GM12878 (cell line): ENCODE measurements around the gene CCL4. TPM values are rescaled to one million over a fixed set of nuclear protein-coding genes. Genes with fewer than 3 reads are reported as not detected.

Source experiments
- ATAC-seq: fragments of 200-7000 bp; cut with Tn5 transposase; 3 replicates; pipeline ENCODE4 v1.9.1; 2020; ENCODE audit warnings: mild to moderate bottlenecking, moderate library complexity
- BruUV-seq: library from RNA; stranded (reverse); fragments of 400-500 nt; replicated peaks from 2 replicates; lab custom pipeline; 2021; lab: Mats Ljungman, UMichigan
- CTCF ChIA-PET: fragments of 300-600 bp; sonication (Branson Sonifier 250); formaldehyde crosslinking; extraction: SDS; loops from one replicate; lab custom pipeline; 2021; ENCODE audit warnings: inconsistent platforms; lab: Yijun Ruan, JAX
- POLR2A ChIA-PET: fragments of 350-600 bp; formaldehyde crosslinking; extraction: SDS; loops from one replicate; lab custom pipeline; 2021; ENCODE audit warnings: inconsistent platforms; lab: Charles Lee
- RAD21 ChIA-PET: fragments of 300-600 bp; sonication (Branson Sonifier 250); formaldehyde crosslinking; loops from one replicate; lab custom pipeline; 2023; ENCODE audit warnings: antibody characterized with exemption; ENCODE audit not compliant: unreplicated experiment; lab: Charles Lee
- SMC1A ChIA-PET: fragments of 300-600 bp; sonication (Branson Sonifier 250); formaldehyde crosslinking; loops from one replicate; lab custom pipeline; 2023; ENCODE audit not compliant: unreplicated experiment, uncharacterized antibody; lab: Charles Lee
- DNase-seq: peaks from one replicate; pipeline ENCODE4 v3.0.0-alpha.2; 2011; ENCODE audit warnings: low read depth, low spot score
- FAIRE-seq: peaks from 3 replicates; lab custom pipeline; 2011; peaks lifted over from hg19 to GRCh38; lab: Jason Lieb, UNC
- H2AFZ ChIP-seq: 2 replicates; pipeline ENCODE4 v1.6.0; 2011; ENCODE audit warnings: low read depth, low read length, control low read depth; ENCODE audit not compliant: control insufficient read depth
- H3K27ac ChIP-seq: 2 replicates; pipeline ENCODE4 v1.5.1; 2011; ENCODE audit warnings: control low read depth; ENCODE audit not compliant: control insufficient read depth, insufficient read depth
- H3K27me3 ChIP-seq, 2 experiments: replicated peaks in 1 of 2; 2 replicates each; pipeline versions ENCODE4 v1.6.0 to v1.6.1; 2011; ENCODE audit warnings: low read length in 1 of 2; ENCODE audit not compliant: control insufficient read depth in 2 of 2, insufficient read depth in 2 of 2
- H3K36me3 ChIP-seq, 2 experiments: 2 replicates each; pipeline ENCODE4 v1.5.1; 2011; ENCODE audit warnings: low read length in 1 of 2; ENCODE audit not compliant: control insufficient read depth in 2 of 2, insufficient read depth in 2 of 2
- H3K4me1 ChIP-seq: 2 replicates; pipeline ENCODE4 v1.6.1; 2011; ENCODE audit warnings: mild to moderate bottlenecking, low read length, moderate library complexity, mixed read lengths; ENCODE audit not compliant: control insufficient read depth, insufficient read depth
- H3K4me2 ChIP-seq: 2 replicates; pipeline ENCODE4 v1.6.0; 2011; ENCODE audit warnings: control low read depth; ENCODE audit not compliant: control insufficient read depth, insufficient read depth
- H3K4me3 ChIP-seq: fragments of 200-600 bp; sonication (generic); 2 replicates; pipeline ENCODE4 v1.5.1; 2016
- H3K79me2 ChIP-seq: 2 replicates; pipeline ENCODE4 v1.6.0; 2011; ENCODE audit warnings: low read length; ENCODE audit not compliant: control insufficient read depth, insufficient read depth
- H3K9ac ChIP-seq: 2 replicates; pipeline ENCODE4 v1.8.0; 2011; ENCODE audit warnings: low read length, control low read depth, mixed read lengths; ENCODE audit not compliant: control insufficient read depth, insufficient read depth
- H3K9me3 ChIP-seq: replicated peaks from 3 replicates; pipeline ENCODE4 v1.5.1; 2011; ENCODE audit warnings: mild to moderate bottlenecking, low read length; ENCODE audit not compliant: control insufficient read depth, insufficient read depth
- H4K20me1 ChIP-seq: 2 replicates; pipeline ENCODE4 v1.6.0; 2011; ENCODE audit not compliant: control insufficient read depth, insufficient read depth
- ATF2 ChIP-seq: IDR thresholded peaks from 2 replicates; pipeline ENCODE4 v1.6.1; 2012; ENCODE audit warnings: low read length, inconsistent platforms
- EZH2 ChIP-seq: IDR thresholded peaks from 2 replicates; pipeline ENCODE4 v1.6.1; 2012; ENCODE audit warnings: low read depth, mild to moderate bottlenecking, control low read depth, inconsistent platforms, low read length, borderline replicate concordance; ENCODE audit not compliant: control insufficient read depth
- KDM1A ChIP-seq: fragments of 200-600 bp; sonication (generic); IDR thresholded peaks from 2 replicates; pipeline ENCODE4 v1.6.1; 2016; ENCODE audit warnings: borderline replicate concordance
- SUPT20H ChIP-seq: IDR thresholded peaks from 2 replicates; pipeline ENCODE4 v1.6.1; 2011; ENCODE audit warnings: low read depth, mild to moderate bottlenecking, low read length, moderate library complexity, borderline replicate concordance; ENCODE audit not compliant: control insufficient read depth
- YBX1 ChIP-seq: fragments of 450-650 bp; IDR thresholded peaks from 2 replicates; pipeline ENCODE4 v1.6.1; 2016; ENCODE audit warnings: antibody characterized with exemption
- ZBED1 ChIP-seq: IDR thresholded peaks from 2 replicates; pipeline ENCODE4 v1.6.1; 2016; ENCODE audit warnings: borderline replicate concordance
- ZNF384 ChIP-seq: IDR thresholded peaks from 2 replicates; pipeline ENCODE4 v1.6.1; 2012; ENCODE audit warnings: low read depth, mild to moderate bottlenecking, low read length, improper control_type of control experiment, borderline replicate concordance
- WGBS: methylation state at CpG from one replicate; pipeline ENCODE4 v1.1.6; 2016; ENCODE audit warnings: low lambda C conversion rate; ENCODE audit not compliant: insufficient replicate concordance, insufficient coverage; ENCODE audit errors: missing lambda C conversion rate; 5-methylcytosine and 5-hydroxymethylcytosine counted together
- in situ Hi-C: fragments of 300-500 bp; cut with MboI; formaldehyde crosslinking; loops from 9 replicates; pipeline ENCODE4 v1.14.3; 2018; ENCODE audit warnings: mixed read lengths
- intact Hi-C: fragments of 100-400 bp; cut with micrococcal nuclease; formaldehyde crosslinking; loops from one replicate; pipeline ENCODE4 v1.14.2; 2022; ENCODE audit not compliant: unreplicated experiment
- polyA plus RNA-seq, 11 experiments: library from polyadenylated mRNA; depleted of rRNA in 4 of 11; unstranded in 6 of 11; stranded (reverse) in 5 of 11; fragments of >200 nt; fragmentation: Nextera tagmentation in 4 of 11; fragmentation: Illumina TruSeq in 1 of 11; extraction: Ambion mirVana in 4 of 11; extraction: Trizol in 1 of 11; gene quantifications; 1 replicate in 1 of 11; 2 replicates in 10 of 11; pipeline versions ENCODE4 v1.2.1 to v1.2.3, GENCODE V29; 2011 to 2016; ENCODE audit warnings: inconsistent platforms in 2 of 11, missing spikeins in 2 of 11, low read depth in 1 of 11
- total RNA-seq, 4 experiments: library from RNA; depleted of rRNA in 3 of 4; stranded (reverse); fragments of >200 nt in 3 of 4; fragmentation: Illumina TruSeq in 1 of 4; extraction: Trizol in 1 of 4; gene quantifications; 2 replicates each; pipeline versions ENCODE4 v1.2.1 to v1.2.3, GENCODE V29; 2013 to 2021
- TF ChIP-seq, protein P1 (sequence below): fragments of 450-650 bp; IDR thresholded peaks from 2 replicates; pipeline ENCODE4 v1.6.1; 2017; ENCODE audit warnings: mild to moderate bottlenecking, low read depth, inconsistent platforms; ENCODE audit not compliant: poor library complexity, severe bottlenecking

CCL4 gene
- total and polyA plus RNA-seq, 10 of the 15 experiments (the other 5 are each of a cell fraction or from before 2014, with no cell fraction given), result 18.7 to 741 (median 79.4) TPM

GRCh38 chr17:36151891-36152638 lies 48.4 kb downstream of the CCL4 start:
- Histone ChIP-seq H3K4me3 (no peak overlapping the region), H3K9ac (no peak overlapping the region), H3K79me2 (no peaks in the 10 kb centered on the region), H3K27me3 (no peaks in the 10 kb centered on the region), H4K20me1 (no peaks in the 10 kb centered on the region), H3K4me2 (no peak overlapping the region), H3K9me3 (no peaks in the 10 kb centered on the region), H3K4me1 (peaks cover 16% of the 10 kb centered on the region), H3K27ac (no peak overlapping the region), H2AFZ (no peak overlapping the region), H3K36me3 (no peaks in the 10 kb centered on the region)
- 32% methylated on average over 4 of the region's 4 CpGs for whole genome bisulfite sequencing
- DNase-seq (no peak), FAIRE-seq (no peak), ATAC-seq (no peak)
- SMC1A ChIA-PET, result interaction anchor here (0.6 to 11.3 kb wide), 4 partner anchors 81 to 528 kb away, joined by 3 to 485 read pairs (median 104); partner anchors contain the start of genes CCL16 and CCL18
- BruUV-seq, result no TSS peak
- POLR2A ChIA-PET, result interaction anchor here (0.6 kb wide), 1 partner anchor 177 kb away, joined by 3 read pairs; no protein-coding TSS in a partner anchor
- in situ Hi-C loops, result no loop called here
- TF ChIP-seq, protein P1, sequence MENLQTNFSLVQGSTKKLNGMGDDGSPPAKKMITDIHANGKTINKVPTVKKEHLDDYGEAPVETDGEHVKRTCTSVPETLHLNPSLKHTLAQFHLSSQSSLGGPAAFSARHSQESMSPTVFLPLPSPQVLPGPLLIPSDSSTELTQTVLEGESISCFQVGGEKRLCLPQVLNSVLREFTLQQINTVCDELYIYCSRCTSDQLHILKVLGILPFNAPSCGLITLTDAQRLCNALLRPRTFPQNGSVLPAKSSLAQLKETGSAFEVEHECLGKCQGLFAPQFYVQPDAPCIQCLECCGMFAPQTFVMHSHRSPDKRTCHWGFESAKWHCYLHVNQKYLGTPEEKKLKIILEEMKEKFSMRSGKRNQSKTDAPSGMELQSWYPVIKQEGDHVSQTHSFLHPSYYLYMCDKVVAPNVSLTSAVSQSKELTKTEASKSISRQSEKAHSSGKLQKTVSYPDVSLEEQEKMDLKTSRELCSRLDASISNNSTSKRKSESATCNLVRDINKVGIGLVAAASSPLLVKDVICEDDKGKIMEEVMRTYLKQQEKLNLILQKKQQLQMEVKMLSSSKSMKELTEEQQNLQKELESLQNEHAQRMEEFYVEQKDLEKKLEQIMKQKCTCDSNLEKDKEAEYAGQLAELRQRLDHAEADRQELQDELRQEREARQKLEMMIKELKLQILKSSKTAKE, result no peak
- TF ChIP-seq EZH2 (no peak), ZBED1 (no peak), KDM1A (no peak), ATF2 (no peak), ZNF384 (no peak), SUPT20H (no peak), YBX1 (no peak)
- CTCF ChIA-PET, result interaction anchor here (0.6 to 12.0 kb wide), 4 partner anchors 19 to 310 kb away, joined by 3 to 622 read pairs (median 102); partner anchors contain the start of gene CCL16
- intact Hi-C loops, result no loop called here
- RAD21 ChIA-PET, result interaction anchor here (0.7 to 7.8 kb wide), 3 partner anchors 78 to 176 kb away, joined by 3 to 342 read pairs (median 6); partner anchors contain the start of gene CCL16
